Ishikawa (cell line): ENCODE measurements around the gene DIP2A.

Experiments
- CEBPB ChIP-seq: IDR thresholded peaks from 2 replicates; pipeline ENCODE4 v1.6.1; 2012
- CREB1 ChIP-seq: IDR thresholded peaks from 2 replicates; pipeline ENCODE4 v1.6.1; 2012; ENCODE audit warnings: low read depth
- EGR1 ChIP-seq: IDR thresholded peaks from 2 replicates; pipeline ENCODE4 v1.6.1; 2012
- EP300 ChIP-seq: IDR thresholded peaks from 2 replicates; pipeline ENCODE4 v1.6.1; 2012; ENCODE audit warnings: borderline replicate concordance
- FOXM1 ChIP-seq: IDR thresholded peaks from 2 replicates; pipeline ENCODE4 v1.6.1; 2012; ENCODE audit warnings: low read depth, borderline replicate concordance
- NFIC ChIP-seq: IDR thresholded peaks from 2 replicates; pipeline ENCODE4 v1.6.1; 2012
- RAD21 ChIP-seq: IDR thresholded peaks from 2 replicates; pipeline ENCODE4 v1.6.1; 2012; ENCODE audit warnings: low read depth
- TAF1 ChIP-seq: IDR thresholded peaks from 2 replicates; pipeline ENCODE4 v1.6.1; 2012; ENCODE audit warnings: low read depth, mild to moderate bottlenecking
- TCF12 ChIP-seq: IDR thresholded peaks from 2 replicates; pipeline ENCODE4 v1.6.1; 2012; ENCODE audit warnings: low read depth
- TEAD4 ChIP-seq: IDR thresholded peaks from 2 replicates; pipeline ENCODE4 v1.6.1; 2012
- YY1 ChIP-seq: IDR thresholded peaks from 2 replicates; pipeline ENCODE4 v1.6.1; 2012; ENCODE audit warnings: low read depth
- ZBTB7A ChIP-seq: IDR thresholded peaks from 2 replicates; pipeline ENCODE4 v1.6.1; 2012; ENCODE audit warnings: low read depth
- TF ChIP-seq, protein P1 (sequence below): IDR thresholded peaks from 2 replicates; pipeline ENCODE4 v1.6.1; 2012
- TF ChIP-seq, protein P2 (sequence below): IDR thresholded peaks from 2 replicates; pipeline ENCODE4 v1.6.1; 2012; ENCODE audit warnings: low read depth, mild to moderate bottlenecking
- TF ChIP-seq, protein P3 (sequence below): IDR thresholded peaks from 2 replicates; pipeline ENCODE4 v1.6.1; 2012

Gene DIP2A

DNA sequence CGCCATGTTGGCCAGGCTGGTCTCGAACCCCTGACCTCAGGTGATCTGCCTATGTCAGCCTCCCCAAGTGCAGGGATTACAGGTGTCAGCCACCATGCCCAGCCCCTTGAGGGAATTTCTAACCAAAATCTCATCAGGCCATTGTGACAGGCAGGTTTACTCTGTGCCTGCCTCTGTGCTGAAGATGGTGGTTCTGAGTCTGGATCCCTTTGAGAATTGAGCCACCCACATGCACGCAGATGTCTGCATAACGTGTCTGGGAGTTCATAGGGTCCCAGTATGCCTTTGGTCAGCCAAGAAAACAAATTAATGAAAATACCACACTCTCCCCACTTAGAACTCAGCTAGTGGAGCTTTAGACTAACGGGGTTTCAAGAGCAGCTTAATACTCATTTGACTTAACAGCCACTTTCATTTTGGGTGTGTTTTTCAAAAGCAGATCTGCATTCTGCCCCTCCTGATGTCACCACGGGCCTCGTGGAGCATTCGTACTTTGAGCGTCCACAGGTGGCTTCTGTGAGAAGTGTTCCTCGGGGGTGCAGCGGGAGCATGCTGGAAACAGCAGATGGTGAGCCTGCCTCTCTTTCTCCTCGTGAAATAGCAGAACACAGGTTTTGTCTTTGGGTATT, 45.3 kb downstream of the DIP2A start:
- TF ChIP-seq YY1 = no peak
- TF ChIP-seq EP300 = no peak
- TF ChIP-seq ZBTB7A = no peak
- no peak for TF ChIP-seq RAD21
- no peak for TF ChIP-seq EGR1
- TF ChIP-seq, protein P1, sequence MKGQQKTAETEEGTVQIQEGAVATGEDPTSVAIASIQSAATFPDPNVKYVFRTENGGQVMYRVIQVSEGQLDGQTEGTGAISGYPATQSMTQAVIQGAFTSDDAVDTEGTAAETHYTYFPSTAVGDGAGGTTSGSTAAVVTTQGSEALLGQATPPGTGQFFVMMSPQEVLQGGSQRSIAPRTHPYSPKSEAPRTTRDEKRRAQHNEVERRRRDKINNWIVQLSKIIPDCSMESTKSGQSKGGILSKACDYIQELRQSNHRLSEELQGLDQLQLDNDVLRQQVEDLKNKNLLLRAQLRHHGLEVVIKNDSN = no peak
- TF ChIP-seq CEBPB = no peak
- no peak for TF ChIP-seq FOXM1
- TF ChIP-seq TAF1 = no peak
- TF ChIP-seq, protein P2, sequence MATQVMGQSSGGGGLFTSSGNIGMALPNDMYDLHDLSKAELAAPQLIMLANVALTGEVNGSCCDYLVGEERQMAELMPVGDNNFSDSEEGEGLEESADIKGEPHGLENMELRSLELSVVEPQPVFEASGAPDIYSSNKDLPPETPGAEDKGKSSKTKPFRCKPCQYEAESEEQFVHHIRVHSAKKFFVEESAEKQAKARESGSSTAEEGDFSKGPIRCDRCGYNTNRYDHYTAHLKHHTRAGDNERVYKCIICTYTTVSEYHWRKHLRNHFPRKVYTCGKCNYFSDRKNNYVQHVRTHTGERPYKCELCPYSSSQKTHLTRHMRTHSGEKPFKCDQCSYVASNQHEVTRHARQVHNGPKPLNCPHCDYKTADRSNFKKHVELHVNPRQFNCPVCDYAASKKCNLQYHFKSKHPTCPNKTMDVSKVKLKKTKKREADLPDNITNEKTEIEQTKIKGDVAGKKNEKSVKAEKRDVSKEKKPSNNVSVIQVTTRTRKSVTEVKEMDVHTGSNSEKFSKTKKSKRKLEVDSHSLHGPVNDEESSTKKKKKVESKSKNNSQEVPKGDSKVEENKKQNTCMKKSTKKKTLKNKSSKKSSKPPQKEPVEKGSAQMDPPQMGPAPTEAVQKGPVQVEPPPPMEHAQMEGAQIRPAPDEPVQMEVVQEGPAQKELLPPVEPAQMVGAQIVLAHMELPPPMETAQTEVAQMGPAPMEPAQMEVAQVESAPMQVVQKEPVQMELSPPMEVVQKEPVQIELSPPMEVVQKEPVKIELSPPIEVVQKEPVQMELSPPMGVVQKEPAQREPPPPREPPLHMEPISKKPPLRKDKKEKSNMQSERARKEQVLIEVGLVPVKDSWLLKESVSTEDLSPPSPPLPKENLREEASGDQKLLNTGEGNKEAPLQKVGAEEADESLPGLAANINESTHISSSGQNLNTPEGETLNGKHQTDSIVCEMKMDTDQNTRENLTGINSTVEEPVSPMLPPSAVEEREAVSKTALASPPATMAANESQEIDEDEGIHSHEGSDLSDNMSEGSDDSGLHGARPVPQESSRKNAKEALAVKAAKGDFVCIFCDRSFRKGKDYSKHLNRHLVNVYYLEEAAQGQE = no peak
- TF ChIP-seq, protein P3, sequence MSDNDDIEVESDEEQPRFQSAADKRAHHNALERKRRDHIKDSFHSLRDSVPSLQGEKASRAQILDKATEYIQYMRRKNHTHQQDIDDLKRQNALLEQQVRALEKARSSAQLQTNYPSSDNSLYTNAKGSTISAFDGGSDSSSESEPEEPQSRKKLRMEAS = no peak
- TF ChIP-seq TEAD4 = no peak
- TF ChIP-seq TCF12 = no peak
- TF ChIP-seq NFIC = no peak

DNA sequence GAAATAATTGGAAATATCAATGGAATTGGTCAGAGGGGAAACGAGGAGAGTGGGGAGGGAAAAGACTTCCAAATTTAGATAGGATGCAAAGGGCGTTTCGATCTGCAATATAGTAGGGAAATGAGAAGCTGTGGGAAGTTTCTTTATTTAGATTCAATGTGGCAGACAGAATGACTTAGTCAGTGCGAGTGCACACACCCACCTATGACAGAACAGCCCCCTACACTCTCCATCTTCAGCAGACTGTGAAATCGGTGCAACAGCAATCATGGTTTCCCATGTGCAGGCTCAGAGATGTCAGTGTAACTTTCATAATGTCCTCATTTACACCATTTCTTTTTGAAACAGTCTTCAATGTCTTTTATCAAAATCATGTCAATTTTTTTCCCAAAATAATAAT, 46.0 kb downstream of the DIP2A start:
- TF ChIP-seq, protein P1 = no peak
- TF ChIP-seq RAD21 (no peak), EGR1 (no peak), EP300 (no peak), TEAD4 (no peak), CEBPB (no peak), TAF1 (no peak), NFIC (no peak), TCF12 (no peak), FOXM1 (no peak), CREB1 (no peak), YY1 (no peak), ZBTB7A (no peak)
- TF ChIP-seq, protein P3 = no peak
- TF ChIP-seq, protein P2 = no peak

DNA sequence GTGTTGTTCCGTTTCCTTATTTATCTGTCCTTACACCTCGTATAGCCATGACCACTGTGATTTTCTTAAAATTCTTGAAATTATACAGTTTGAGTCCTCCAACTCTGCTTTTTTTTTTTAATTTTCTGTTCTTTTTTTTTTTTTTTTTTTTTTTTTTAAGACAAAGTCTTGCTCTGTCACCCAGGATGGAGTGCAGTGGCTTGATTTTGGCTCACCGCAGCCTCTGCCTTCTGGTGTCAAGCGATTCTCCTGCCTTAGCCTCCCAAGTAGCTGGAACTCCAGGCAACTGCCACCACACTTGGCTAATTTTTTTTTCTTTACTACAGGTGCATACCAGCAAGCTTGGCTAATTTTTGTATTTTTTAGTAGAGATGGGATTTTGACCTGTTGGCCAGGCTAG, 48.9 kb downstream of the DIP2A start:
- TF ChIP-seq, protein P2 = no peak
- TF ChIP-seq FOXM1 (no peak), CEBPB (no peak), TAF1 (no peak), TEAD4 (no peak), YY1 (no peak), EP300 (no peak), NFIC (no peak), ZBTB7A (no peak)
- TF ChIP-seq, protein P1 = no peak

DNA sequence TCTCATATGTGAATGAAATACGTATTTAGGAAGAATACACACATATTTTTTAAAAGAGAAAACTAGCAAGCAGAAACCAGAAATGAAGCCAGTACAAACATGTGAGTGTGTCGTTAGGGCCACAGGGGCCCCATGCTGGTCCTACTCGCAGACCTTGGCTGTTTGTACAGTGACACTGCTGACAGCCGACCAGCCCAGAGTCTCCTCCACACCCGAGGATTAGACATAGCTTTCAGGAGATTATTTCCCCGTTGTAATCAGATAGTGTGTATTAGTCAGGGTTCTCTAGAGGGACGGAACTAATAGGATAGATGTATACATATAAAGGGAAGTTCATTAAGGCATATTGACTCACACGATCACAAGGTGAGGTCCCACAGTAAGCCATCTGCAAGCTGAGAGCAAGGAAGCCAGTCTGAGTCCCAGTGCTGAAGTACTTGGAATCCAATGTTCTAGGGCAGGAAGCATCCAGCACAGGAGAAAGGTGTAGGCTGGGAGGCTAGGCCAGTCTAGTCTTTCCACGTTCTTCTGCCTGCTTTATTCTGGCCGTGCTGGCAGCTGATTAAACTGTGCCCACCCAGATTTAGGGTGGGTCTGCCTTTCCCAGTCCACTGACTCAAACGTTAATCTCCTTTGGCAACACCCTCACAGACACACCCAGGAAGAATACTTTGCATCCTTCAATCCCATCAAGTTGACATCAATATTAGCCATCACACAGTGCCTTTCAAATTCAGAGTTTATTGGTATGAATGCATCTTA, 51.2 kb downstream of the DIP2A start:
- no peak for TF ChIP-seq TCF12
- TF ChIP-seq EGR1 = no peak
- TF ChIP-seq FOXM1 = no peak
- TF ChIP-seq RAD21 = no peak
- TF ChIP-seq, protein P2 = no peak
- TF ChIP-seq TEAD4 = no peak
- TF ChIP-seq, protein P1 = no peak
- no peak for TF ChIP-seq CREB1
- TF ChIP-seq TAF1 = no peak
- TF ChIP-seq YY1 = no peak
- TF ChIP-seq CEBPB = no peak
- no peak for TF ChIP-seq EP300
- no peak for TF ChIP-seq NFIC
- TF ChIP-seq, protein P3 = no peak
- TF ChIP-seq ZBTB7A = no peak
